GM21360 (cell line): ENCODE data around the gene NRF1.
"Not testable (repeated sequence)": the region's sequence is repeated elsewhere in the genome, so short reads cannot be mapped to it uniquely, and the experiment has no call there.

Source experiments
- ATAC-seq: cut with Tn5 transposase; IDR thresholded peaks from one replicate; pipeline ENCODE4 v1.9.1; 2021; ENCODE audit warnings: mild to moderate bottlenecking, moderate library complexity; ENCODE audit not compliant: unreplicated experiment

The NRF1 gene

DNA sequence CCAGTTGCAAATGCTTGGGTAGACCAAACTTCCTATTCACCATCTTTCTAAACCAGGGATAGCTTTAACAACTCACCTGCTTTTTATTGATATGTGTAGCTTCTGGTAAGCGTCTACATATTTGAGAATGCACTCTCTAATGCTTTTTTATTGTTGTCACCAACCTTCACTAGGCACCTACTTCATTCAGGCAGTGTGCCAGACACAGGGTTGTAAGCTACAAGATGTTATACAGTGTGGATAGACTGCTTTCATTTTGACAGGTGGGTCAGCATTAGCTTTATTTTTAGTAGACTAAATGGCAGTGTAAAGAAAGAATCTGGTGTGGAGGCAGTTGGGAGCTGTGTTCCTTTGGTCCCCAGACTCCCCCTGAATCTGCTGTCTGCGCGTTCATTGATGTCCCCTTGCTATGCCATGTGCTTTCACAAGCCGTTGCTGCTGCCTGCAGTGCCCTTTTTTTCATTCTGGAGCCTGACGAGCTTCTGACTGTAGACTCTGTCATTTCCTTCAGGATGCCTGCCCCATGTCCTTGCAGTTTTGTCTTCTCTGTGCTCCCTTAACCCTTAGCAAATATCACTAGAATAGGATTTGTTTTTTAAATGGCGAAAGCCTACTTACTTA lies 32.1 kb downstream of the NRF1 start:
- ATAC-seq, result no peak

DNA sequence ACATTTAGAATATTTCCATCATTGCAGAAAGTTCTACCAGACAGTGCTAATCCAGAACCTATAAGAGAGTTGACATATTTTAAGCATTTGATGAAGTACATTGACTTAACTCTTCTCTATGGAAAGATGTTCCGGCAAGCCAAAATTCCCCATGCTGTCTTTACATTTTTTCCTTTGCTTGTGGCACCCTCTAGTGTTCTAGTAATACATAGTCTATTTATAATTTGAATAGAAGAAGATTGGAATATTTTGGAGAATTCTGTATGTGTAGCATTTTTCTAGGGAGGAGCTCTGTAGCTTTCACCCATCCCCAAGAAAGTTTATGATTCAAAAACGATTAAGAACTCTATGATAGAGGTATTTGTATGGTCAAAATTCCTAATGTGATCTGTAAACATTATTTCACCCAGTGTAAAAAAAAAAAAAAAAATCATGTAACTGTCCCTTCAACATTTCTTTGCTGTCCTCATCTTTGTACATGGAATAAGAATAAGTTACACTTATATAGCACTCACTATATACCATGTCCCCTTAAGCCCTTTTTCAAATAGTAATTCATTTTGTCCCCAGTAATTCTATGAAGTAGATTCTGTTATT lies 33.2 kb downstream of the NRF1 start:
- no peak for ATAC-seq

DNA sequence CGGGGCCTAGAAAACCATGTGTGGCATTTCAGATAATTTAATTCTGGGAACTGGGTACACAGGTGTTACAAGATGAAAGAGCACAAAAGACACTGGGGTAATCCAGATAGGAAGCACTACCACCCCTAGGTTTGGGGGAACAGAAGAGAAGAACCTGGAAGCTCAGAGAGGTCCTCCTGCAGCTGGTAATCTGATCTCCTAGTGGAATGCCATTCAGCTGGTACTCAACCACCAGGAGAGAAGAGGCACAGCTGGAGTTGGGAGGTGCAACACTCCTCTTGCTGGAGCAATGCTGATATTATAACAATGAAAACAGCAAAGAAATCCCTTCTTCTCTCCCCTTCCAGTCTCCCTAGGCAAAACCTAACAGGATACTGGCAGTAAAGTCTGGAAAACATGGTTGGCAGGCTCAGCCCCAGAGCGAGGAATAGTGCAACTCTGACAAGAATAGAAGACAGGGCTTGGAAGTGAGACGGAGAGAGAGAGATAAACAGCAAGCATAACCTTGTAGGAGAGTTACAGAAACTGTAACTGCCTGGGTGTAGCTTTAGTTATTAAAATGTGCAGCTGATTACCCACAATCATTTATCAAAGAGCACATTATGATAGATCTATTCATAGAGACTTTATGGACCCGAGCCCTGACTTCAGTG lies 35.0 kb downstream of the NRF1 start:
- ATAC-seq, result no peak

DNA sequence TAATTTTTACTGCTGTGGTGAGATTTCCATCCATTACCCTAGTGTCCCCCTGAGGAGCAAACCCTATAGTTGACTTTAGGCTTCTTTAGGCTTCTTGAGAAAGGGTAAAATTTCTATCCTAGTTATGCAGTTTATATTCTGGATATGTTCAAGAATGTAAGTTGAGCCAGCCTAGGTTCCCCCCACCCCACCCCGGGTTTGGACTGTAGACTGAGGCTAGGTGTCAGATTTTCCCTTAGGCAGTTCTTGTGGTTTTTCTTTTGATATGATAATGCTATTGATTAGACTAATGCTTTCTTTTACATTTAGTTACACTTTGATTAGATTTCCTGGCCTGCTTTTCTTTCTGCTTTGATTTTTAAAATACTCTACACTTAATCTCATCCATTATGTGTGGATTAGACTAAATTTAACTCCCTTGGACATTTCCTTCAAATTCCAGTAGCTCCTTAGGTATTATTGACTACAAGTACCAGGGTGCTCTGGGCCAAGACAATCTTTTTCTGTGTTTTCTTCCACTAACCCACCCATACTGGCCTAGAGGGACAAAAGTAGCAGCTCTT lies 37.7 kb downstream of the NRF1 start:
- no peak for ATAC-seq

DNA sequence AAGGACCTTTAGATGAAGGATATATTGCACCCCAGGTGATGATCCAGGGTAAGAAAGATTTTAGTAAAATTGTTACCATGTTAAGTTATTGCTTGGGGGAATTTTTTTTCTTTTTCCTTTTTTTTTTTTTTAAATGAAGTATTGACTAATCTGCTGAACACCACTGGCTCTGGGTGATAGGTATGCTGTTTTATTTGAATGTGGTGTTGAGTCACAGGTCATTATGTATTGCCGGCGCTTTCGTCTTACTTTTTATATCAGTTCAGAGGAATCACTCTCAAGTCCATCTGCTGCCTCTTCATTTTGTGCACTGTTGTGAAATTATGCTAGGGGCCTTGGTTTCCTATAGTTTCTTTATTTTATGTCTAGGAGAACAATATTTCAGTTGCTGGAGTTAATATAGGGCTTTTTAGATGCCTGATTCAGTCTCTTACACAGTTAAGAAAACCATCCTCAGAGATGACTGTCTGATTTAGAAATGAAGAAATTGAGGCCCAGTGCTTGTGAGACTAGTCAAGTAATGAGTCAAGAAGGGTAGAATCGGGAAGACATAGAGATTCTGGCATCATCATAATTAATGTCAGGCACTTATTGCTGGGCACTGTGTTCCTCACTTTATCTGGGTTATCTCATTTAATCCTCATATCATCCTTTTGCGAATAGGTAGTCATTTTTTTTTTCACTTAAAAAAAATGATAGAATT lies 38.7 kb downstream of the NRF1 start:
- no peak for ATAC-seq

DNA sequence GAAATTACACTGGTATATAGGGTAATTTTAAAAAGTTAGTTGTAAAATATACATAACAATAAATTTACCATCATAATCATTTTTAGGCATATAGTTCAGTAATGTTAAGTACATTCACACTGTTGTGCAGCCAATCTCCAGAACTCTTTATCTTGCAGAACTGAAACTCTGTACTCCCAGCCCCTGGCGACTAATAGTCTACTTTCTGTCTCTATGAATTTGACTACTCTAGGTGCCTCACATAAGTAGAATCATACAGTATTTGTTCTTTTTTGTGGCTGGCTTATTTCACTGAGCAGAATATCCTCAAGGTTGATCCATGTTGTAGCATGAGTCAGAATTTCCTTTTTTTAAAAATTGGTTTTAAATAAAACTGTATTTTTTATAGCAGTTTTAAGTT lies 41.4 kb downstream of the NRF1 start:
- no peak for ATAC-seq

DNA sequence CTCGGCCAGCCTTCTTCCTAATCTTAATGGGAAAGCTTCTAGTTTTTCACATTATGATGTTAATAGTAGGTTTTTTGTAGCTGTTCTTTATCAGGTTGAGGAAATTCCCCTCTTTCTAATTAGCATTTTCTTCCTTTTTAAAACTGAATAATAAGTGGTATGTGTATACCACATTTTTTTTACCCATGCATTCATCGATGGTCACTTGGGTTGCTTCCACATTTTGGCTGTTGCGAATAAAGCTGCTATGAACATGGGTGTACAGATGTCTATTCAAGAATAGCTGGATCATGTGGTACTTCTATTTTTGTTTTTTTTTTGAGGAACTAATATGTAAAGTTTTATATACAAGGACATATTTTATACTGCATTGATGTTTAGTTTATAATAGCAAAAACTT lies 44.3 kb downstream of the NRF1 start:
- no peak for ATAC-seq

DNA sequence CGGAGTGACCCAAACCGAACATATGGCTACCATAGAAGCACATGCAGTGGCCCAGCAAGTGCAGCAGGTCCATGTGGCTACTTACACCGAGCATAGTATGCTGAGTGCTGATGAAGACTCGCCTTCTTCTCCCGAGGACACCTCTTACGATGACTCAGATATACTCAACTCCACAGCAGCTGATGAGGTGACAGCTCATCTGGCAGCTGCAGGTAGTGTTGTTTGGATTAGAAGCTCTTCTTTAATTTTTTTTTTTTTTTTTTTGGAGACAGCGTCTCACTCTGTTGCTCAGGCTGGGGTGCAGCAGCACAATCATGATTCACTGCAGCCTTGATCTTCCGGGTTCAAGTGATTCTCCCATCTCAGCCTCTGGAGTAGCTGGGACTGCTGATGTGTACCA lies 45.8 kb downstream of the NRF1 start:
- no peak for ATAC-seq

DNA sequence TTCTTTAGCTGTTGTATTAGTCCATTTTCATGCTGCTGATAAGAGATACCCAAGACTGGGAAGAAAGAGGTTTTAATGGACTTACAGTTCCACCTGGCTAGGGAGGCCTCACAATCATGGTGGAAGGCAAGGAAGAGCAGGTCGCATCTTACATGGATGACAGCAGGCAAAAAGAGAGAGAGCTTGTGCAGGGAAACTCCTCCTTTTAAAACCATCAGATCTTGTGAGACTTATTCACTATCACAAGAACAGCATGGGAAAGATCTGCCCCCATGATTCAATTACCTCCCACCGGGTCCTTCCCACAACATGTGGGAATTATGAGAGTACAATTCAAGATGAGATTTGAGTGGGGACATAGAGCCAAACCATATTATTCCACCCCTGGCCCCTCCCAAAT lies 48.4 kb downstream of the NRF1 start:
- ATAC-seq, result not testable (repeated sequence)

DNA sequence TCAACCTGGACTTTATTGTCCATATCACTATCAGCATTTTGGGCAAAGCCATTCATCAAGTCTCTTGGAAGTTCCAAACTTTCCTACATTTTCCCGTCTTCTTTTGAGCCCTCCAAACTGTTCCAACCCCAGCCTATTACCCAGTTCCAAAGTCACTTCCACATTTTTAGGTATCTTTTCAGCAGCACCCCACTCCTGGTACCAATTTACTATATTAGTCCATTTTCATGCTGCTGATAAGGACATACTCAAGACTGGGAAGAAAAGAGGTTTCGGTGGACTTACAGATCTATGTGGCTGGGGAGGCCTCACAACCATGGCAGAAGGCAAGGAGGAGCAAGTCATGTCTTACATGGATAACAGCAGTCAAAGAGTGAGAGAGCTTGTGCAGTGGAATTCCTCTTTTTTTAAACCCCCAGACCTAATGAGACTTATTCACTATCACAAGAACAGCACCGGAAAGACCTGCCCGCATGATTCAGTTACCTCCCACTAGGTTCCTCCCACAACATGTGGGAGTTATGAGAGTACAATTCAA lies 50.2 kb downstream of the NRF1 start:
- no peak for ATAC-seq

DNA sequence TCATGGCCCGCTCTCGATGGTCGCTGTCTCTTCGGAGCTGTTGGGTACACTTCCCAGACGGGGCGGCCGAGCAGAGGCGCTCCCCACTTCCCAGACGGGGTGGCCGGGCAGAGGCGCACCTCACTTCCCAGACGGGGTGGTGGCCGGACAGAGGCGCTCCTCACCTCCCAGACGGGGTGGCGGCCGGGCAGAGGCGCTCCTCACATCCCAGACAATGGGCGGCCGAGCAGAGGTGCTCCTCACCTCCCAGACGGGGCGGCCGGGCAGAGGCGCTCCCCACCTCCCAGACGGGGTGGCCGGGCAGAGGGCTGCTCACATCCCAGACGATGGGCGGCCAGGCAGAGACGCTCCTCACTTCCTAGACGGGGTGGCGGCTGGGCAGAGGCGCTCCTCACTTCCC lies 51.7 kb downstream of the NRF1 start:
- ATAC-seq, result not testable (repeated sequence)

DNA sequence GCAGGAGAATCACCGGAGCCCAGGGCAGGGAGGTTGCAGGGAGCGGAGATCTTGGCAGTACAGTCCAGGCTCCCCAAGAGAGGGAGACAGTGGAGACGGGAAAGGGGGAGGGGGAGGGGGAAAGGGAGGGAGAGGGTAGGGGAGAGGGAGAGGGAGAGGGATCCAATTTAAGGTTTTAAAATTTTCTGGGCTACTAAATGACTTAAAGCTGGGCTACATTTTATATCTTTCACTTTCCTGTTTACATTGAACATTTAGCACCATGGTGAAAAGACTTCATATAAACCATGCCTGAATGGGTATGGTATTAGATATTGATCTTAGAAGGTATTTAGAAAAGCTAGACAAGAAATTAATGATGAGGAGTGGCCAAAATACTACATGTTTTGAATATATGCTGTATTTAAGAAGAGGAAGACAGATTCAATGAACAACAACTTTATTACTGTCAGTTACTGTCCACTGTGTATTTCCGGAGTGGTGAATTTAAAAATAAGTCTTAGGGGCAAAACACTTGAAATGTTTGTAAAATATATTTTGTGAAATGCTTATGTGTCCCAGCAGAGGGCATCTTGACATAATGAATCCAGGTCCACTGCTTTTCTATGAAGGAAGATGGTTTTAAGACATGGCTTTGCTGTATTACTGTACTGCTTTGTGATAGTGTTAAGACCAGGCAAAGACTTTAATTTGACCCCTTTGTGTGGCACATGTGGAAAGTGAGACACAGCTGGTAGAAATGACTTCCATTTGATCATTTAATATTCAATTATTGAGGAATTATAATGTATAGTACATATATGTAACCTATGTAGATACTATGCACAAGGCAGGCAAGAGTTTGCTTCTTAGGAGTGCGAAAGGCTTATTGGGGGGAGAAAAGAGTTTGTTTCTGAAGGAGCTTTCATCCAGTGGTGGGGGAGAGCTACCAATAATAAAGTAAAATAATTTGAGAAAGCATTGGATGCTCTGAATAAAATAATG lies 52.8 kb downstream of the NRF1 start:
- no peak for ATAC-seq

DNA sequence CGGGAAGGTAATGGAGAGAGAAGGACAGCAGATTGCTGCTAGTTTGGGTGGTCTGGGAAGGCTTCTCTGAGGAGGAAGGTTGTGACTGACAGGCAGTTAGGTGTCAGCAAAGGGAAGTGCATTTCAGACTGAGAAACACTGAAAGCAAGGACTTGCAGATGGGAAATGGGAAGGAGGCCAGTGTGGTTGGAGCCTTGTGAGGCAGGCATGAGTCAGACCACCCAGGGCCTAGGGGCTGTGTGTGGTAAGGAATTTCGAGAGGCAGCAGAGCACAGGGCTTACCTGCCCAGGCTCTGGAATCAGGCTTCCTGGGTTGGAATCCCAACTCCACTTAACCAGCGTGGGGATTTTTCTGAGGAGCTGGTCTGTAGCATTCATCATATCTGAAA lies 53.5 kb downstream of the NRF1 start:
- ATAC-seq, result no peak

DNA sequence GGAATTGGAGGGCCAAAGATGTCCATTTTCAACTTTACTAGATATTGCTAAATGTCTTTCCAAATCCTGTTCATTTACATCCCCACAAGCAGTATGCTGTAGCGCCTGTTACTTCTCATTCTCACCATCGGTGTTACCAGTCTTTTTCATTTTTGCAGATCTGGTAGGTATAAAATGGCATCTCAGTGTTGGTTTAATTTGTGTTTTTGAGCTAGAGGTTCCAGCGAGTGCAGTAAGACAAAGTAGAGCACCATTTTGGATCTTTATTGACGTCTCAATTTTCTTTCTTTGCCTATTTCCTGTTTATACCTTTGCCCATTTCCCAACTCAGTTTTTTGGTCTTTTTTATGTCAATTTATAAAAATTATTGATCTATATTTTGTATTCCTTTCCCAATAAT lies 55.6 kb downstream of the NRF1 start:
- no peak for ATAC-seq

DNA sequence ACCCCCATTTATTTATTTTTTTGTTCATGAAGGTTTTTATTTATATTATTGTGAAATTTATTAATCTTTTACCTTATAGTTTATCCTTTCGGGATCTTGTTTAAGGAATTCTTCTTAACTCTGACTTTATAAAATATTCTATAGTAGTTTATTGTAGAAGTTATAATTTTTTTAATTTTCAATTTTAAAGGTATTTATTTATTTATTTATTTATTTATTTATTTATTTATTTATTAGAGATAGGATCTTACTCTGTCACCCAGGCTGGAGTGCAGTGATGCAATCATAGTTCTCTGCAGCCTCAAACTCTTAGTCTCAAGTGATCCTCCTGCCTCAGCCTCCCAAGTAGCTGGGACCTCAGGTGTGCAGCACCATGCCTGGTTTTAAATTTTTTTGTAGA lies 56.0 kb downstream of the NRF1 start:
- ATAC-seq, result no peak

DNA sequence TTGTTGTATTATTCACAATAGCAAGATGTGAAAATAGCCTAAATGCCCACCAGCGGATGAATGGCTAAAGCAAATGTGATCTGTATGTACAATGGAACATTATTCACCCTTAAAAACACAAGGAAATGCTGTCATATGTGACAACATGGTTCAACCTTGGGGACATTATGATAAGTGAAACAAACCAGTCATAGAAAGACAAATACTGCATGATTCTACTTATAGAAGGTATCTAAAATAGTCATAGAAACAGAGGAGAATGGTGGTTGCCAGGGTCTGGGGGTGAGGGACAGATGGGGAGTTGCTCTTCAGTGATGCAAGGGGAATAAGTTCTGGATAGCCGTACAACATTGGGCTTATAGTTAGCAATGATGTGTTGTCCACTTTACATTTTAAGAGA lies 58.4 kb downstream of the NRF1 start:
- no peak for ATAC-seq

DNA sequence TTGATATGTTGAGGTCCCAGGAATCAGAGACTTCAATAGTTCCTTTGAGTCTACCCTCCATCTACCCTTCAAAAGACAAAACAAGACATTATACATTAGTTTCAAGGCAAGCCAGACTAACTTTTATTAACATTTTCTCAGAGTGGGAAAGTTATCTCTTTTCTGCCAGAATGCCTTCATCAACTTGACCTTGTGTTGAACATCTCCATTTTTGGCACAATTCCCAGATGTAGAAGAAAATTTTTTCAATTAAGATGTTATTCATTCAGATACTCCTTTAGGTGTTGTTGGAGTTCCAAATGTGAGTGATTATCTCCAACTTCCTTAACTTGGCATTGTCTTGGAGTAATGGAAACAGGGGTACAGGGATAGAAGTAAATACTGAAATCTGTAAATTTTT lies 59.1 kb downstream of the NRF1 start:
- ATAC-seq, result no peak

DNA sequence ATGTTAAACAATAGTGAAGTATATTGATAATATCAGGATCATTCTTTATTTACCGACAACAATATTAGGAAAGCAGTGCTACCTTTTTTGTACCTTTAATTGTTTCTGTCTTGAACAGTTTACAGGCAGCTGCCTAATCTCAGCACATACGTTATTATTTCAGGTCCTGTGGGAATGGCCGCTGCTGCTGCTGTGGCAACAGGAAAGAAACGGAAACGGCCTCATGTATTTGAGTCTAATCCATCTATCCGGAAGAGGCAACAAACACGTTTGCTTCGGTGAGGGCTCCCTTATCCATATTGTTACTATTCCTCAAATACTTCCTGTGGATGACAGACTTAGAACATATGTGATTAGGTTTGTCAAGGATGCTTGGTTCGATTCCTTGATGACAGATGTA lies 59.7 kb downstream of the NRF1 start:
- ATAC-seq, result no peak

DNA sequence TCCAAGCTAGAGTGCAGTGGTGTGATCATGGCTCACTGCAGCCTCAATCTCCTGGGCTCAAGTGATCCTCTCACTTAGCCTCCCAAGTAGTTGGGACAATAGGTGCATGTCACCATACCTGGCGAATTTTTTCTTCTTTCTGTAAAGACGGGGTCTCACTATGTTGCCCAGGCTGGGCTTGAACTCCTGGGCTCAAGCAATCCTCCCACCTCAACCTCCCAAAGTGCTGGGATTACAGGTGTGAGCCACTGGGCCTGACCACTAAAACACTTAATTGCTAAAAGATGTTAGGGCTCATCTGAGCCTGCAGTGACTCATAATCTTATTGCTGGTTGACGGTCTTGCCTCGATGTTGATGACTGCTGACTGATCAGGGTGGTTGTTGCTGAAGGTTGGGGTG lies 63.0 kb downstream of the NRF1 start:
- ATAC-seq, result not testable (repeated sequence)

DNA sequence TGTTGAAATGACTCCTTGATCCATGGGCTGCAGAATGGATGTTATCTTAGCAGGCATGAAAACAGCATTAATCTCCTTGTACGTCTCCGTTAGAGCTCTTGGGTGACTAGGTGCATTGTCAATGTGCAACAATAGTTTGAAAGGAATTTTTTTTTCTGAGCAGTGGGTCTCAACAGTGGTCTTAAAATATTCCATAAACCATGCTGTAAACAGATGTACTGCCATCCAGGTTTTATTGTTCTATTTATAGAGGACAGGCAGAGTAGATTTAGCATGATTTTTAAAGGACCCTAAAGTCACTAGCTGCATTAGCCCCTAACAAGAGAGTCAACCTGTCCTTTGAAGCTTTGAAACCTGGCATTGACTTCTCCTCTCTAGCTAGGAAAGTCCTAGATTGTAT lies 64.0 kb downstream of the NRF1 start:
- no peak for ATAC-seq
